Upper lobe of right lung (tissue), 1 donor: Measurements from ENCODE around the gene DLGAP3. TPM values are rescaled to one million over a fixed set of nuclear protein-coding genes. Genes with fewer than 3 reads are reported as not detected.

ENCODE experiments used
- ATAC-seq: fragments of 200-7000 bp; cut with Tn5 transposase; one replicate; pipeline ENCODE4 v1.9.1; 2020; ENCODE audit warnings: mild to moderate bottlenecking, moderate library complexity
- DNase-seq: peaks from one replicate; pipeline ENCODE4 v3.0.0-alpha.2; 2020
- H3K27ac ChIP-seq: fragments of 200-600 bp; one replicate; pipeline ENCODE4 v1.8.0; 2022
- H3K27me3 ChIP-seq: fragments of 200-600 bp; one replicate; pipeline ENCODE4 v1.8.0; 2022; ENCODE audit warnings: mild to moderate bottlenecking
- H3K36me3 ChIP-seq: fragments of 200-600 bp; one replicate; pipeline ENCODE4 v1.8.0; 2022
- H3K4me1 ChIP-seq: fragments of 200-600 bp; one replicate; pipeline ENCODE4 v1.8.0; 2022
- H3K4me3 ChIP-seq: fragments of 200-600 bp; one replicate; pipeline ENCODE4 v1.8.0; 2022; ENCODE audit warnings: mild to moderate bottlenecking
- H3K9me3 ChIP-seq: fragments of 200-600 bp; one replicate; pipeline ENCODE4 v1.8.0; 2022
- intact Hi-C: fragments of 100-400 bp; cut with DNase I; formaldehyde crosslinking; loops from one replicate; pipeline ENCODE4 v1.11.0; 2022
- total RNA-seq: library from RNA; stranded (reverse); fragmentation: NEBNext Ultra II Directional; extraction: Animal tissue kit (Norgen Biotek cat#: 25700); gene quantifications from one replicate; pipeline ENCODE4 v1.2.1, GENCODE V29; 2021
- TF ChIP-seq, protein P1 (sequence below): fragments of 200-600 bp; IDR thresholded peaks from one replicate; pipeline ENCODE4 v1.8.0; 2022; ENCODE audit warnings: antibody characterized with exemption
- donor health status: DM: no; HTN: yes; CAD: no; lungs with severe emphysema.

Gene DLGAP3
- total RNA-seq, 1 donor from 2014 or later: 0.35 TPM

DNA sequence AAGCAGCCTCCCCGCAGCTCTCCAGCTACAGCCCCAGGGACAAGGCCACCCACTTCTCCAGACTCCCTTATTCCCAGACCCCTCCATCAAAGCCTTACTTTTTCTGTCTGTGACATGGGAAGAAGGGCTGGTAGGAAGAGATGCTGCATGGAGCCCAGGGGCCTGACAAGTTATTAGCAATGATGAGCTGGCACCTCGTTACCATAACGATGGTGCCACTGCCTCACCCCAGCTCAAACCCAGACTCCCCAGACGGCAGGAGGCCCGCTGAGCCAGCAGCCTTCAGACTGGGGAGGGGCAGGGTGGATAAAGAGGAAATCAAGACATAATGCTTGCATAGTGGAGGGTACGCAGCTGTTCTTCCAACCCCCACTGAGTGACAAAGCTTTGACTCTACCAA lies 3.3 kb downstream of the DLGAP3 start:
- ATAC-seq: no peak
- Histone ChIP-seq H3K36me3 (no peaks in the 10 kb centered on the region), H3K9me3 (no peaks in the 10 kb centered on the region), H3K27me3 (peaks cover 80% of the 10 kb centered on the region), H3K4me1 (peaks cover 6% of the 10 kb centered on the region), H3K27ac (no peak overlapping the region), H3K4me3 (no peak overlapping the region)
- TF ChIP-seq, protein P1, sequence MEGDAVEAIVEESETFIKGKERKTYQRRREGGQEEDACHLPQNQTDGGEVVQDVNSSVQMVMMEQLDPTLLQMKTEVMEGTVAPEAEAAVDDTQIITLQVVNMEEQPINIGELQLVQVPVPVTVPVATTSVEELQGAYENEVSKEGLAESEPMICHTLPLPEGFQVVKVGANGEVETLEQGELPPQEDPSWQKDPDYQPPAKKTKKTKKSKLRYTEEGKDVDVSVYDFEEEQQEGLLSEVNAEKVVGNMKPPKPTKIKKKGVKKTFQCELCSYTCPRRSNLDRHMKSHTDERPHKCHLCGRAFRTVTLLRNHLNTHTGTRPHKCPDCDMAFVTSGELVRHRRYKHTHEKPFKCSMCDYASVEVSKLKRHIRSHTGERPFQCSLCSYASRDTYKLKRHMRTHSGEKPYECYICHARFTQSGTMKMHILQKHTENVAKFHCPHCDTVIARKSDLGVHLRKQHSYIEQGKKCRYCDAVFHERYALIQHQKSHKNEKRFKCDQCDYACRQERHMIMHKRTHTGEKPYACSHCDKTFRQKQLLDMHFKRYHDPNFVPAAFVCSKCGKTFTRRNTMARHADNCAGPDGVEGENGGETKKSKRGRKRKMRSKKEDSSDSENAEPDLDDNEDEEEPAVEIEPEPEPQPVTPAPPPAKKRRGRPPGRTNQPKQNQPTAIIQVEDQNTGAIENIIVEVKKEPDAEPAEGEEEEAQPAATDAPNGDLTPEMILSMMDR: no peak
- no peak for DNase-seq
- intact Hi-C loops: no loop called here

DNA sequence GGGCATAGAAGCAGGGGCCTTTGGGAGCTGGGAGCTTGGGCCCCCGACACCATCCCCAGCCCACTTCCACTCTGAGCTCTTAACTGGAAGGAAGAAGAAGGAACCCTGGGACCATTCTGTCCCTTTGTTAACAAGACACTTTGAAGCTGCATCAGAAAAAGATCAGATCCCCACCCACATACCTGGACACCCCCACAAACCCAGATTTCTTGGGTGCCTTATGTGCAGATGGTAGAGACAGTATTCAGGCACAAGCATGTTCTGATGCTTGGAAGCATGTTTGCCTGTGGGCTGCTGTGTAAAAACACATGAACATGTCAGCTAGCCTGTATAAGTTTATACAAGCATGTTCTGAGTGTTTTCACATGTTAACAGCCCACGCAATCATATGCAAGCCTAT lies 3.7 kb downstream of the DLGAP3 start:
- H3K27me3 ChIP-seq: peaks cover 79% of the 10 kb centered on the region
- H3K9me3 ChIP-seq: no peaks in the 10 kb centered on the region

DNA sequence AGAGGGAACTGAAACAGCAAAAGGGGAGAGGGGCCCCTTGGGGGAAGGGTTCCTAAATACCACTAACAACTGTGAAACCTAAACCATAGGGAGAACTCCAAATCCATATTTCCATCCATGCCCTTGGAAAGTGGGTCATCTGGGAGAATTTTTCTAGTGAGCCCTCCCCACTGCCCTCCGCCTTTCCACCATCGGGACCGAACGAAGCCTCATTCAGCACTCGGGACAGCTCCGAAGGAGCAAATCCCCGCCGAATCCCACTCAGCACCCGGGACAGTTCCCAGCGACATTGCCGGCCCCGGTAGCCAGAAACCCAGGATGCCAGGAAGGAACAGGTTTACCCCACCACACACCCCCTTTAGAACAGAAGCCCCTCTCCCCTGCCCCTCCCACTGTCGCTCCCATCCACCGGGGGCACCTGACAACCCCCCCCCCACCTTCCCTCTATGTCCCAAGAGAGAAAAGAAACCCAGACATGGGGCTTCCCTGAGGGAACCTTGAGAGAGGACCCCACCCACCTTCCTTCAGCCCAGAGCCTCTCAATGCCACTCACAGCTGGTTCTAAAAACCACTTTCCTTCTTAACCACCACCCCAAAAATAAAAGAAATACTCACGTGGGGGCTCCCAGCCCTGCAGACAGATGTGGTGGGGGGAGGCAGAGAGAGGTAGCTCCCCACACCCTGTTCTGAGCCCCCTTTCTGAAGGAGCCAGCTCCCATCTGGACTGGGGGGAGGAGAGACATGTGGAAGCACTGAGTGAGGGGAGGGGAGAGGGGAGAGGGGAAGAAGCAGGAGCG lies 4.5 kb downstream of the DLGAP3 start:
- intact Hi-C loops: no loop called here
- DNase-seq: peak; percentile 80
- no peak overlapping the region for H3K27ac ChIP-seq
- no peaks in the 10 kb centered on the region for H3K36me3 ChIP-seq
- TF ChIP-seq, protein P1: no peak
- peaks cover 77% of the 10 kb centered on the region for H3K27me3 ChIP-seq
- no peaks in the 10 kb centered on the region for H3K9me3 ChIP-seq
- peaks cover 3% of the 10 kb centered on the region for H3K4me1 ChIP-seq
- ATAC-seq: peak; percentile 76
- H3K4me3 ChIP-seq: no peak overlapping the region

More for the DNA sequence above, 3.7 kb downstream of the DLGAP3 start:
- Histone ChIP-seq H3K27ac (no peak overlapping the region), H3K36me3 (no peaks in the 10 kb centered on the region), H3K4me1 (peaks cover 6% of the 10 kb centered on the region), H3K4me3 (no peak overlapping the region)
- ATAC-seq: no peak
- intact Hi-C loops: no loop called here
- DNase-seq: no peak
- TF ChIP-seq, protein P1: no peak

DNA sequence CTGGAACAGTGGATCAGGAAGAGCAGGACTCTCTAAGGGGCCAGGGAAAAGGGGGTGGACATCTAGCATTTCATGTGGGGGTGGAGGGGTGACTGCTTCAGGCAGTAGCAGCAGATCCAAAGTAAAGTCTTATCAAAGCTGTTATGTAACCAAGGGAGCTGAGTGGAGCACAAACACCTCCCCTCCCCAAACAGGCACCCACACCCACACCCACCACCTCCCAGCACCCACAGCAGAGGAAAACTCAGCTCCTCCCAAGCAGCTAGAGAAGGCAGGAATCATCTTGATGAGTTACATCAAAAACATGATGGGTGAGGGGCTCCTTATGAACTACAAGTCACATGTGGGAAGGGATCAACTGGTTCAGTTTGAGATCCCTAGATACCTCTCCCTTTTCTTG lies 6.0 kb downstream of the DLGAP3 start:
- Histone ChIP-seq H3K9me3 (no peaks in the 10 kb centered on the region), H3K36me3 (no peaks in the 10 kb centered on the region), H3K4me1 (no peaks in the 10 kb centered on the region), H3K27ac (no peak overlapping the region), H3K27me3 (peaks cover 71% of the 10 kb centered on the region), H3K4me3 (no peak overlapping the region)
- ATAC-seq (no peak), DNase-seq (no peak)
- TF ChIP-seq, protein P1: no peak
- intact Hi-C loops: no loop called here

DNA sequence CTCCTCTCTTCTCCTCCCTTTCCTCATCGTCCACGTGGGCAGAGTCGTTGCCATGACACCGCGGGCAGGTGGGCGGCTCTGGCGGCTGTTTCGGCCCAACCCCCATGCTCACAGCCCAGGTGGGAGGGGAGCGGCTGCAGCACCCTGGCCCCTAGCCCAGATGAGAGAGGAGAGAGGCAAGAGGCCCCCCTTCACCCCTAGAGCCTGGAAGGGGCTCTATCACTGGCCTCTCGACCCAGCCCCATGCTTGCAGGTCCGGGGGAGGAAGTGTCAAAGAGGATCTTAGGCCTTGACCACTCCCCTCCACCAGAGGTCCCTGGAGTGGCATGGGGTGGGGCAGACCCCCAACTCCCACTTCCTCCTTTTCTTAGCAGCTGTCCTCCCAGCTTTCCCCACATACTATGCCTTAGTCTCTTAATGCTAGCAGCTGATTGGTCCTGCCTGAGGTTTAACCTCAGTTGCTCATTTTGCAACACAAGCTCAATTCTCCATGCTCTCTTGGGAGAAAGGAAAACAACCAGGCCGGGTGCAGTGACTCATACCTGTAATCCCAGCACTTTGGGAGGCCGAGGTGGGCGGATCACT lies 10.4 kb downstream of the DLGAP3 start:
- DNase-seq: no peak

More for the DNA sequence above, 10.4 kb downstream of the DLGAP3 start:
- ATAC-seq: peak; percentile 82
- H3K27me3 ChIP-seq: peaks cover 32% of the 10 kb centered on the region
- TF ChIP-seq, protein P1: no peak
- no peaks in the 10 kb centered on the region for H3K4me1 ChIP-seq
- H3K4me3 ChIP-seq: no peak overlapping the region
- intact Hi-C loops: no loop called here
- H3K9me3 ChIP-seq: no peaks in the 10 kb centered on the region
- no peaks in the 10 kb centered on the region for H3K36me3 ChIP-seq
- H3K27ac ChIP-seq: no peak overlapping the region
